Measurements from ENCODE around the gene ATP8B4. TPM values are rescaled to one million over a fixed set of nuclear protein-coding genes. Genes with fewer than 3 reads are reported as not detected.

Gene ATP8B4
- total and polyA plus RNA-seq, 10 of the 15 experiments (the other 5 are each of a cell fraction or from before 2014, with no cell fraction given) = 0.02 to 0.94 (median 0.19) TPM

- RAD21 ChIA-PET (ENCODE audit: unreplicated experiment) = no interaction called here
- no peak for FAIRE-seq
- H3K4me1 ChIP-seq (ENCODE audit: control insufficient read depth, insufficient read depth, low read length) = no peaks in the 10 kb centered on the region
- in situ Hi-C loops (cut with MboI) (no loop called here), intact Hi-C loops (cut with micrococcal nuclease; ENCODE audit: unreplicated experiment) (no loop called here)
- H3K36me3 ChIP-seq (ENCODE audit: control insufficient read depth in 2 of 2, insufficient read depth in 2 of 2, low read length in 1 of 2) = no peaks in the 10 kb centered on the region
- no peaks in the 10 kb centered on the region for H4K20me1 ChIP-seq (ENCODE audit: control insufficient read depth, insufficient read depth)
- H3K4me3 ChIP-seq = no peak overlapping the region
- no peak overlapping the region for H3K27ac ChIP-seq (ENCODE audit: control insufficient read depth, insufficient read depth)
- no peak for ATAC-seq
- no peak for TF ChIP-seq YBX1 (IDR thresholded peaks at IDR 0.05)
- TF ChIP-seq BHLHE40 (IDR thresholded peaks at IDR 0.05; ENCODE audit: borderline replicate concordance in 1 of 2, low read depth in 2 of 2, low read length in 1 of 2) = no peak
- no peak for TF ChIP-seq SMARCA5 (IDR thresholded peaks at IDR 0.05)
- no peak for TF ChIP-seq KAT2A (conservative IDR thresholded peaks at IDR 0.05; ENCODE audit: control insufficient read depth, low read depth, low read length)
- TF ChIP-seq SPI1 (IDR thresholded peaks at IDR 0.05; ENCODE audit: borderline replicate concordance, insufficient read depth, low read depth, low read length) = no peak
- TF ChIP-seq NBN (IDR thresholded peaks at IDR 0.05) = no peak
- TF ChIP-seq ZNF274 (IDR thresholded peaks at IDR 0.05; ENCODE audit: insufficient read depth, insufficient read length) = no peak
- no peak for TF ChIP-seq EP300 (IDR thresholded peaks at IDR 0.05; ENCODE audit: borderline replicate concordance in 1 of 2, control insufficient read depth in 1 of 2, low read depth in 2 of 2, low read length in 2 of 2)
- TF ChIP-seq IRF3 (IDR thresholded peaks at IDR 0.05) = no peak
- no peak for TF ChIP-seq MAX (IDR thresholded peaks at IDR 0.05; ENCODE audit: low read depth, low read length)
- no peak for TF ChIP-seq CHD2 (IDR thresholded peaks at IDR 0.05; ENCODE audit: borderline replicate concordance, low read depth, low read length)
- no peak for TF ChIP-seq EGR1 (IDR thresholded peaks at IDR 0.05; ENCODE audit: borderline replicate concordance in 1 of 2, low read depth in 2 of 2, low read length in 2 of 2)
- no peak for TF ChIP-seq WRNIP1 (IDR thresholded peaks at IDR 0.05; ENCODE audit: borderline replicate concordance, low read depth, low read length)
- no peak for TF ChIP-seq USF1 (IDR thresholded peaks at IDR 0.05; ENCODE audit: borderline replicate concordance, extremely low read length, insufficient read depth, low read depth, low read length)
- CTCF ChIA-PET = interaction anchor here (0.6 to 2.1 kb wide), 3 partner anchors 21 to 658 kb away, joined by 3 to 7 read pairs (median 3); no protein-coding TSS in a partner anchor
- H3K9ac ChIP-seq (ENCODE audit: control insufficient read depth, insufficient read depth, low read length) = no peak overlapping the region
- H3K79me2 ChIP-seq (ENCODE audit: control insufficient read depth, insufficient read depth, low read length) = no peaks in the 10 kb centered on the region
- H3K9me3 ChIP-seq (replicated peaks; ENCODE audit: control insufficient read depth, insufficient read depth, low read length) = no peaks in the 10 kb centered on the region
- no peak for DNase-seq (ENCODE audit: low read depth, low spot score)
- SMC1A ChIA-PET (ENCODE audit: uncharacterized antibody, unreplicated experiment) = interaction anchor here (1.0 to 2.2 kb wide), 4 partner anchors 9 to 21 kb away, joined by 4 to 8 read pairs (median 6); no protein-coding TSS in a partner anchor
- H2AFZ ChIP-seq (ENCODE audit: control insufficient read depth, low read depth, low read length) = no peak overlapping the region
- BruUV-seq (replicated peaks) = no TSS peak
- POLR2A ChIA-PET = interaction anchor here (0.5 kb wide), 1 partner anchor 12 kb away, joined by 3 read pairs; no protein-coding TSS in a partner anchor
- H3K27me3 ChIP-seq (replicated peaks in 1 of 2; ENCODE audit: control insufficient read depth in 2 of 2, insufficient read depth in 2 of 2, low read length in 1 of 2) = no peaks in the 10 kb centered on the region
- no peak overlapping the region for H3K4me2 ChIP-seq (ENCODE audit: control insufficient read depth, insufficient read depth)
These were observed 88.6 kb downstream of the ATP8B4 start for GRCh38 chr15:50030456-50030855.

All from GM12878 (cell line).